H1 (cell line): ENCODE results near the gene FRMD3. TPM values are rescaled to one million over a fixed set of nuclear protein-coding genes. Genes with fewer than 3 reads are reported as not detected.

Source experiments
- CTCF ChIA-PET: fragments of 300-600 bp; sonication (Branson Sonifier 250); formaldehyde crosslinking; loops from one replicate; lab custom pipeline; 2021; ENCODE audit not compliant: partially characterized antibody; lab: Charles Lee
- POLR2A ChIA-PET: fragments of 300-600 bp; sonication (Branson Sonifier 250); formaldehyde crosslinking; loops from one replicate; lab custom pipeline; 2021; ENCODE audit warnings: inconsistent platforms; ENCODE audit not compliant: partially characterized antibody; lab: Charles Lee
- DNase-seq, 2 experiments: peaks; one replicate each; pipeline versions ENCODE4 v3.0.0 to v3.0.0-alpha.2; 2010 to 2022; ENCODE audit warnings: low spot score in 2 of 2, low read depth in 1 of 2, mixed read lengths in 1 of 2
- FAIRE-seq: peaks from 2 replicates; lab custom pipeline; 2011; peaks lifted over from hg19 to GRCh38; lab: Jason Lieb, UNC
- H2AFZ ChIP-seq: 2 replicates; pipeline ENCODE4 v1.8.1; 2012; ENCODE audit warnings: low read length, inconsistent platforms
- H2AK5ac ChIP-seq: 2 replicates; pipeline ENCODE4 v1.6.1; 2013; ENCODE audit warnings: low read depth, low read length
- H2BK120ac ChIP-seq: replicated peaks from 2 replicates; pipeline ENCODE3; 2013; ENCODE audit warnings: low read depth, low read length, inconsistent platforms
- H2BK12ac ChIP-seq: 2 replicates; pipeline ENCODE4 v1.6.1; 2013; ENCODE audit warnings: low read depth, low read length
- H2BK15ac ChIP-seq: 2 replicates; pipeline ENCODE4 v1.6.1; 2013; ENCODE audit warnings: low read length
- H2BK20ac ChIP-seq: 2 replicates; pipeline ENCODE4 v1.6.1; 2013; ENCODE audit warnings: low read length
- H2BK5ac ChIP-seq: 2 replicates; pipeline ENCODE4 v1.6.1; 2013; ENCODE audit warnings: low read depth, low read length
- H3K14ac ChIP-seq: 2 replicates; pipeline ENCODE4 v1.6.1; 2013; ENCODE audit warnings: inconsistent platforms; ENCODE audit not compliant: insufficient read length
- H3K18ac ChIP-seq: 2 replicates; pipeline ENCODE4 v1.6.1; 2013; ENCODE audit warnings: low read length; ENCODE audit errors: extremely low read depth
- H3K23ac ChIP-seq: 2 replicates; pipeline ENCODE4 v1.6.1; 2013; ENCODE audit warnings: inconsistent platforms; ENCODE audit not compliant: insufficient read length
- H3K23me2 ChIP-seq: 2 replicates; pipeline ENCODE4 v1.6.1; 2013; ENCODE audit warnings: low read depth, low read length
- H3K27ac ChIP-seq: 2 replicates; pipeline ENCODE4 v1.6.1; 2011; ENCODE audit warnings: low read depth, low read length, inconsistent platforms
- H3K27me3 ChIP-seq, 4 experiments: replicated peaks in 1 of 4; 1 replicate in 1 of 4; 2 replicates in 3 of 4; pipeline versions ENCODE4 v1.6.1 to v1.8.1; 2011 to 2013; ENCODE audit warnings: low read length in 3 of 4, mild to moderate bottlenecking in 3 of 4, inconsistent platforms in 2 of 4, mixed read lengths in 2 of 4, moderate library complexity in 1 of 4; ENCODE audit not compliant: control insufficient read depth in 3 of 4, insufficient read depth in 3 of 4; ENCODE audit errors: extremely low read depth in 1 of 4
- H3K36me3 ChIP-seq, 4 experiments: 2 replicates each; pipeline versions ENCODE4 v1.6.1 to v1.8.1; 2011 to 2013; ENCODE audit warnings: mild to moderate bottlenecking in 4 of 4, low read length in 3 of 4, moderate library complexity in 2 of 4, control low read depth in 1 of 4, inconsistent platforms in 1 of 4; ENCODE audit not compliant: insufficient read depth in 4 of 4, control insufficient read depth in 2 of 4
- H3K4ac ChIP-seq: replicated peaks from 2 replicates; pipeline ENCODE3; 2013; ENCODE audit warnings: low read length, low read depth, mixed read lengths, inconsistent platforms; ENCODE audit not compliant: insufficient read length
- H3K4me1 ChIP-seq, 4 experiments: replicated peaks in 1 of 4; 1 replicate in 1 of 4; 2 replicates in 3 of 4; pipeline versions ENCODE4 v1.6.1 to v1.8.1; 2011 to 2013; ENCODE audit warnings: low read length in 3 of 4, inconsistent platforms in 2 of 4, mixed read lengths in 1 of 4; ENCODE audit not compliant: insufficient read depth in 4 of 4, control insufficient read depth in 3 of 4
- H3K4me2 ChIP-seq, 2 experiments: 2 replicates each; pipeline versions ENCODE4 v1.6.1 to v1.8.1; 2011 to 2013; ENCODE audit warnings: low read depth in 2 of 2, low read length in 2 of 2, control low read depth in 1 of 2, inconsistent platforms in 1 of 2, mild to moderate bottlenecking in 1 of 2; ENCODE audit not compliant: insufficient read depth in 1 of 2
- H3K4me3 ChIP-seq, 4 experiments: fragments of 200-600, 300-600 bp in 1 of 4; sonication (generic), shearing (Covaris generic), sonication (Bioruptor Twin) in 1 of 4; 2 replicates each; pipeline versions ENCODE4 v1.5.1 to v1.8.1; 2011 to 2016; ENCODE audit warnings: low read length in 4 of 4, low read depth in 3 of 4, control low read depth in 2 of 4, inconsistent platforms in 2 of 4, mild to moderate bottlenecking in 2 of 4, mixed read lengths in 1 of 4, moderate library complexity in 1 of 4; ENCODE audit not compliant: insufficient read depth in 2 of 4; ENCODE audit errors: extremely low read depth in 1 of 4
- H3K56ac ChIP-seq: replicated peaks from 2 replicates; pipeline ENCODE3; 2013; ENCODE audit warnings: low read depth, mild to moderate bottlenecking, mixed read lengths, low read length, inconsistent platforms; ENCODE audit not compliant: insufficient read length
- H3K79me1 ChIP-seq: 2 replicates; pipeline ENCODE4 v1.6.1; 2013; ENCODE audit warnings: low read depth, low read length, control low read depth
- H3K79me2 ChIP-seq, 2 experiments: 2 replicates each; pipeline versions ENCODE4 v1.6.1 to v1.8.1; 2012 to 2013; ENCODE audit warnings: low read length in 2 of 2, mild to moderate bottlenecking in 2 of 2, inconsistent platforms in 1 of 2; ENCODE audit not compliant: insufficient read depth in 2 of 2, control insufficient read depth in 1 of 2
- H3K9ac ChIP-seq, 4 experiments: replicated peaks in 1 of 4; 1 replicate in 1 of 4; 2 replicates in 3 of 4; pipeline versions ENCODE4 v1.6.1 to v1.8.1; 2011 to 2013; ENCODE audit warnings: low read depth in 3 of 4, low read length in 3 of 4, control low read depth in 2 of 4, mild to moderate bottlenecking in 2 of 4, moderate library complexity in 2 of 4, inconsistent platforms in 1 of 4; ENCODE audit errors: extremely low read depth in 1 of 4
- H3K9me3 ChIP-seq, 2 experiments: 2 replicates each; pipeline versions ENCODE4 v1.6.1 to v1.8.1; 2012 to 2013; ENCODE audit warnings: mild to moderate bottlenecking in 2 of 2, moderate library complexity in 2 of 2, control low read depth in 1 of 2, inconsistent platforms in 1 of 2, low read depth in 1 of 2, low read length in 1 of 2, mixed read lengths in 1 of 2; ENCODE audit not compliant: insufficient read depth in 2 of 2
- H4K20me1 ChIP-seq, 2 experiments: replicated peaks in 1 of 2; 2 replicates each; pipeline versions ENCODE3 to v1.8.1; 2011 to 2013; ENCODE audit warnings: inconsistent platforms in 2 of 2, low read length in 2 of 2, mild to moderate bottlenecking in 1 of 2; ENCODE audit not compliant: insufficient read depth in 2 of 2, control insufficient read depth in 1 of 2
- H4K5ac ChIP-seq: 2 replicates; pipeline ENCODE4 v1.6.1; 2013; ENCODE audit warnings: low read length, low read depth, mixed read lengths, inconsistent platforms; ENCODE audit not compliant: insufficient read length
- H4K8ac ChIP-seq: 2 replicates; pipeline ENCODE4 v1.8.0; 2013; ENCODE audit warnings: mild to moderate bottlenecking, moderate library complexity, low read length, inconsistent platforms; ENCODE audit not compliant: insufficient read depth; ENCODE audit errors: extremely low read depth
- H4K91ac ChIP-seq: replicated peaks from 2 replicates; pipeline ENCODE3; 2013; ENCODE audit warnings: low read length, mixed read lengths, inconsistent platforms; ENCODE audit not compliant: insufficient read length
- ASH2L ChIP-seq: fragments of 200-600, 300-600 bp; sonication (generic); IDR thresholded peaks from one replicate; pipeline ENCODE4 v1.7.1; 2017; ENCODE audit warnings: low read length
- BCL11A ChIP-seq, 2 experiments: IDR thresholded peaks; one replicate each; pipeline ENCODE4 v1.6.1; 2011; ENCODE audit warnings: low read depth in 2 of 2, low read length in 2 of 2, mild to moderate bottlenecking in 2 of 2
- EP300 ChIP-seq, 2 experiments: IDR thresholded peaks; 1 replicate in 1 of 2; 2 replicates in 1 of 2; pipeline ENCODE4 v1.6.1; 2011 to 2012; ENCODE audit warnings: low read depth in 2 of 2, low read length in 2 of 2, mild to moderate bottlenecking in 2 of 2, borderline replicate concordance in 1 of 2, inconsistent platforms in 1 of 2, moderate library complexity in 1 of 2
- FOSL1 ChIP-seq: IDR thresholded peaks from 2 replicates; pipeline ENCODE4 v1.6.1; 2011; ENCODE audit warnings: mild to moderate bottlenecking, low read depth, low read length, moderate library complexity; ENCODE audit not compliant: insufficient read depth
- GTF2F1 ChIP-seq: IDR thresholded peaks from 2 replicates; pipeline ENCODE4 v1.6.1; 2012; ENCODE audit warnings: low read depth, low read length, improper control_type of control experiment, borderline replicate concordance
- KDM1A ChIP-seq: fragments of 200-600, 300-600 bp; sonication (generic); IDR thresholded peaks from 2 replicates; pipeline ENCODE4 v1.7.1; 2016; ENCODE audit warnings: mild to moderate bottlenecking, low read length, borderline replicate concordance
- MAX ChIP-seq: IDR thresholded peaks from 2 replicates; pipeline ENCODE4 v1.6.1; 2012; ENCODE audit warnings: inconsistent platforms
- POU5F1 ChIP-seq: IDR thresholded peaks from 2 replicates; pipeline ENCODE4 v1.6.1; 2011; ENCODE audit warnings: low read depth, mild to moderate bottlenecking, low read length, moderate library complexity
- RAD21 ChIP-seq, 2 experiments: IDR thresholded peaks in 1 of 2; conservative IDR thresholded peaks in 1 of 2; 2 replicates each; pipeline ENCODE4 v1.6.1; 2011; ENCODE audit warnings: low read depth in 2 of 2, low read length in 2 of 2, improper control_type of control experiment in 1 of 2, inconsistent platforms in 1 of 2, mild to moderate bottlenecking in 1 of 2, moderate library complexity in 1 of 2
- RBBP5 ChIP-seq: IDR thresholded peaks from 2 replicates; pipeline ENCODE4 v1.7.1; 2012; ENCODE audit warnings: low read depth, mild to moderate bottlenecking, inconsistent platforms, low read length, moderate library complexity, borderline replicate concordance
- RXRA ChIP-seq: IDR thresholded peaks from 2 replicates; pipeline ENCODE4 v1.6.1; 2011; ENCODE audit warnings: low read depth, mild to moderate bottlenecking, low read length, moderate library complexity; ENCODE audit not compliant: insufficient read depth
- SP1 ChIP-seq: IDR thresholded peaks from 2 replicates; pipeline ENCODE4 v1.6.1; 2011; ENCODE audit warnings: low read depth, low read length
- SP2 ChIP-seq: IDR thresholded peaks from 2 replicates; pipeline ENCODE4 v1.6.1; 2012; ENCODE audit warnings: mild to moderate bottlenecking, low read length, inconsistent platforms
- TAF7 ChIP-seq: optimal IDR thresholded peaks from 2 replicates; pipeline ENCODE3; 2011; ENCODE audit warnings: low read depth, mild to moderate bottlenecking, inconsistent platforms, low read length, moderate library complexity, borderline replicate concordance
- WGBS, 2 experiments: shearing (Covaris generic) in 1 of 2; methylation state at CpG; one replicate each; pipeline versions ENCODE4 v1.1.6 to v1.1.7; 2013 to 2015; ENCODE audit warnings: low lambda C conversion rate in 2 of 2, mixed read lengths in 2 of 2, inconsistent platforms in 1 of 2, low coverage in 1 of 2, missing lambda C conversion rate in 1 of 2; ENCODE audit not compliant: insufficient replicate concordance in 2 of 2, insufficient coverage in 1 of 2, insufficient read length in 1 of 2; ENCODE audit errors: extremely low coverage in 1 of 2, missing lambda C conversion rate in 1 of 2; 5-methylcytosine and 5-hydroxymethylcytosine counted together
- polyA plus RNA-seq, 7 experiments: library from polyadenylated mRNA; depleted of rRNA in 3 of 7; stranded (reverse) in 5 of 7; unstranded in 2 of 7; fragments of >200 nt in 5 of 7; fragments of 200-250 nt in 2 of 7; gene quantifications; 1 replicate in 5 of 7; 2 replicates in 1 of 7; 4 replicates in 1 of 7; pipeline versions ENCODE4 v1.2.1 to v1.2.3, GENCODE V29; 2011 to 2013; ENCODE audit warnings: missing spikeins in 2 of 7, mixed read lengths in 2 of 7
- total RNA-seq: library from RNA; stranded (reverse); fragmentation: NEBNext Ultra II Directional; extraction: Animal tissue kit (Norgen Biotek cat#: 25700); gene quantifications from 2 replicates; pipeline ENCODE4 v1.2.1, GENCODE V29; 2021

Gene FRMD3
- total and polyA plus RNA-seq, 2 of the 8 experiments (the other 6 are each of a cell fraction or from before 2014, with no cell fraction given), result 0.15 to 1.4 TPM

DNA sequence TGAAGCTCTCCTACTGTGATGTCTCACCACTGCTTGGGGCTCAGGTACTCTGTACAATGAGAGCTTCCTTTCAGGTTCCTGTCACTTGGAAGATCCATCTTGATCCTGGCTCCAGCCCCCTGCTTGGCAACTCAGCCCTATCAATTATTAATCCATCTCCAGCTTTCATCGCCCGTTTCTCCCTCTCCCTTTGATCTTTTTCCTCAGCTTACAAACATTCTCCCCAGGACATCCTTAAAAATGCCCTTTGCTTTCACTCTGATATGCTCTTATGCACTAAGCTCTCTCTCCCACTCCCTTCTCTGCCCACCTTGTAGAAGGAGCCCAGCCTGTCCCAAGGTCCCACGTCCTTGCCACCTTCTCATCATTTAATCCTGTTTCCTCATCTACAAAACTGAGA lies 109.0 kb downstream of the FRMD3 start:
- H2BK12ac ChIP-seq, result no peak overlapping the region
- H3K4me3 ChIP-seq, result no peak overlapping the region
- H3K9ac ChIP-seq, result no peak overlapping the region
- H4K5ac ChIP-seq, result no peak overlapping the region
- H3K23ac ChIP-seq, result no peak overlapping the region
- no peak overlapping the region for H3K14ac ChIP-seq
- no peak overlapping the region for H2BK20ac ChIP-seq
- H3K23me2 ChIP-seq, result no peaks in the 10 kb centered on the region
- H3K18ac ChIP-seq, result no peak overlapping the region
- H2BK120ac ChIP-seq, result no peak overlapping the region
- H3K4me1 ChIP-seq, result peaks cover 0 to 8% (median 6%) of the 10 kb centered on the region in 4 experiments; a peak in 4 of 7 replicates
- H2AK5ac ChIP-seq, result no peak overlapping the region
- H3K79me2 ChIP-seq, result no peaks in the 10 kb centered on the region
- no peak overlapping the region for H2BK15ac ChIP-seq
- no peak for DNase-seq
- H4K20me1 ChIP-seq, result no peaks in the 10 kb centered on the region
- ChIA-PET CTCF (interaction anchor here (1.0 kb wide), 1 partner anchor 8 kb away, joined by 3 read pairs; no protein-coding TSS in a partner anchor), POLR2A (no interaction called here)
- H4K8ac ChIP-seq, result no peak overlapping the region
- H3K36me3 ChIP-seq, result 0 out of 8 replicates have a peak, but pooled peaks cover 0 to 4% (median 0%) of the 10 kb centered on the region in 4 experiments
- no peak for FAIRE-seq
- no peak overlapping the region for H4K91ac ChIP-seq
- H3K79me1 ChIP-seq, result no peaks in the 10 kb centered on the region
- no peak overlapping the region for H3K56ac ChIP-seq
- 88% methylated on average over 3 of the region's 3 CpGs; no CpG with 5 or more reads in 1 of the 2 experiments for WGBS, 2 experiments
- H3K9me3 ChIP-seq, result peaks cover 5 to 6% of the 10 kb centered on the region in 2 experiments; a peak in 2 of 4 replicates
- TF ChIP-seq TAF7 (no peak), EP300 (IDR thresholded peaks at IDR 0.05; ENCODE audit: borderline replicate concordance in 1 of 2, low read depth in 2 of 2, low read length in 2 of 2) (no peak), ASH2L (no peak), RAD21 (IDR thresholded peaks at IDR 0.05 in 1 of 2, conservative IDR thresholded peaks at IDR 0.05 in 1 of 2; ENCODE audit: low read depth in 2 of 2, low read length in 2 of 2) (no peak), SP2 (no peak), GTF2F1 (no peak), KDM1A (no peak), POU5F1 (no peak), FOSL1 (no peak), MAX (no peak), BCL11A (IDR thresholded peaks at IDR 0.05; ENCODE audit: low read depth in 2 of 2, low read length in 2 of 2) (no peak), SP1 (no peak), RXRA (no peak), RBBP5 (no peak)
- H3K27me3 ChIP-seq, result no peaks in the 10 kb centered on the region
- H3K4me2 ChIP-seq, result no peak overlapping the region
- H2BK5ac ChIP-seq, result no peak overlapping the region
- no peak overlapping the region for H3K27ac ChIP-seq
- H3K4ac ChIP-seq, result no peak overlapping the region
- H2AFZ ChIP-seq, result no peak overlapping the region
